CD14-positive monocyte (primary cell): ENCODE results near the gene ZSCAN10. TPM values are rescaled to one million over a fixed set of nuclear protein-coding genes. Genes with fewer than 3 reads are reported as not detected.

ENCODE experiments used
- DNase-seq, 3 donors: peaks; one replicate each; pipeline ENCODE4 v3.0.0-alpha.2; 2011 to 2022
- H2AFZ ChIP-seq: 2 replicates; pipeline ENCODE4 v1.6.0; 2012; ENCODE audit warnings: mild to moderate bottlenecking, low read depth, low read length, inconsistent platforms; ENCODE audit not compliant: insufficient read depth, poor library complexity, severe bottlenecking
- H3K27ac ChIP-seq, 2 donors: 1 replicate in 1 of 2; 2 replicates in 1 of 2; pipeline ENCODE4 v1.5.1; 2012 to 2013; ENCODE audit warnings: low read length in 2 of 2, control low read depth in 1 of 2, inconsistent platforms in 1 of 2, low read depth in 1 of 2, mild to moderate bottlenecking in 1 of 2
- H3K27me3 ChIP-seq, 2 donors: one replicate each; pipeline versions ENCODE4 v1.6.0 to v1.6.1; 2011 to 2013; ENCODE audit warnings: low read length in 2 of 2; ENCODE audit not compliant: control insufficient read depth in 2 of 2, insufficient read depth in 2 of 2
- H3K36me3 ChIP-seq, 2 donors: replicated peaks in 1 of 2; 1 replicate in 1 of 2; 2 replicates in 1 of 2; pipeline versions ENCODE4 v1.5.1 to v1.6.1; 2012 to 2013; ENCODE audit warnings: low read length in 2 of 2, control low read depth in 1 of 2, inconsistent platforms in 1 of 2, mild to moderate bottlenecking in 1 of 2; ENCODE audit not compliant: insufficient read depth in 2 of 2, control insufficient read depth in 1 of 2
- H3K4me1 ChIP-seq, 2 donors: 1 replicate in 1 of 2; 2 replicates in 1 of 2; pipeline versions ENCODE4 v1.5.1 to v1.6.1; 2012 to 2013; ENCODE audit warnings: low read length in 2 of 2, control low read depth in 1 of 2, inconsistent platforms in 1 of 2, mild to moderate bottlenecking in 1 of 2, moderate library complexity in 1 of 2; ENCODE audit not compliant: insufficient read depth in 2 of 2, control insufficient read depth in 1 of 2
- H3K4me2 ChIP-seq: replicated peaks from 2 replicates; pipeline ENCODE3; 2012; ENCODE audit warnings: low read length, moderate library complexity, mild to moderate bottlenecking; ENCODE audit not compliant: poor library complexity, severe bottlenecking; ENCODE audit errors: extremely low read depth
- H3K4me3 ChIP-seq, 3 experiments: fragments of 200-600 bp in 1 of 3; sonication (generic) in 1 of 3; replicated peaks in 1 of 3; 1 replicate in 2 of 3; 2 replicates in 1 of 3; pipeline ENCODE4 v1.5.1; 2011 to 2013; ENCODE audit warnings: low read length in 3 of 3, mild to moderate bottlenecking in 3 of 3, control low read depth in 2 of 3, low read depth in 2 of 3, inconsistent platforms in 1 of 3, moderate library complexity in 1 of 3
- H3K79me2 ChIP-seq: 2 replicates; pipeline ENCODE4 v1.6.0; 2012; ENCODE audit warnings: mild to moderate bottlenecking, control low read depth, inconsistent platforms, low read length, moderate library complexity; ENCODE audit not compliant: insufficient read depth
- H3K9ac ChIP-seq: 2 replicates; pipeline ENCODE4 v1.6.0; 2017; ENCODE audit warnings: low read length, mild to moderate bottlenecking; ENCODE audit not compliant: insufficient read depth, poor library complexity, severe bottlenecking
- H3K9me3 ChIP-seq, 2 donors: replicated peaks in 1 of 2; 1 replicate in 1 of 2; 2 replicates in 1 of 2; pipeline versions ENCODE4 v1.5.1 to v1.6.1; 2012 to 2013; ENCODE audit warnings: low read length in 2 of 2, control low read depth in 1 of 2; ENCODE audit not compliant: control insufficient read depth in 1 of 2, insufficient read depth in 1 of 2
- H4K20me1 ChIP-seq: 2 replicates; pipeline ENCODE4 v1.6.0; 2012; ENCODE audit warnings: mild to moderate bottlenecking, low read length, control low read depth, moderate library complexity; ENCODE audit not compliant: insufficient read depth
- H3K27ac Mint-ChIP-seq, 7 donors: one replicate each; pipeline ENCODE4 v1.8.0; 2020; ENCODE audit warnings: mild to moderate bottlenecking in 7 of 7, mixed read lengths in 7 of 7, moderate library complexity in 6 of 7, inconsistent platforms in 2 of 7
- H3K27me3 Mint-ChIP-seq, 3 donors: one replicate each; pipeline ENCODE4 v1.8.0; 2021 to 2022; ENCODE audit warnings: low read depth in 3 of 3, mild to moderate bottlenecking in 3 of 3, mixed read lengths in 3 of 3, moderate library complexity in 3 of 3, inconsistent platforms in 1 of 3
- H3K36me3 Mint-ChIP-seq, 2 donors: one replicate each; pipeline ENCODE4 v1.8.0; 2020; ENCODE audit warnings: mixed read lengths in 2 of 2, inconsistent platforms in 1 of 2, mild to moderate bottlenecking in 1 of 2
- H3K4me1 Mint-ChIP-seq: one replicate; pipeline ENCODE4 v1.8.0; 2020; ENCODE audit warnings: mild to moderate bottlenecking, mixed read lengths
- H3K4me3 Mint-ChIP-seq, 2 donors: one replicate each; pipeline ENCODE4 v1.8.0; 2020; ENCODE audit warnings: mild to moderate bottlenecking in 2 of 2, mixed read lengths in 2 of 2, moderate library complexity in 1 of 2
- H3K9me3 Mint-ChIP-seq, 7 donors: one replicate each; pipeline ENCODE4 v1.8.0; 2020 to 2022; ENCODE audit warnings: mixed read lengths in 7 of 7, mild to moderate bottlenecking in 6 of 7, moderate library complexity in 6 of 7, inconsistent platforms in 2 of 7
- CTCF ChIP-seq: fragments of 200-600 bp; IDR thresholded peaks from one replicate; pipeline ENCODE4 v1.8.0; 2022; ENCODE audit warnings: antibody characterized with exemption, mild to moderate bottlenecking
- WGBS: methylation state at CpG from one replicate; pipeline ENCODE4 v1.1.5; 2013; ENCODE audit warnings: missing lambda C conversion rate; ENCODE audit not compliant: insufficient coverage; 5-methylcytosine and 5-hydroxymethylcytosine counted together
- intact Hi-C, 2 donors: fragments of 100-400 bp; cut with micrococcal nuclease; formaldehyde crosslinking; loops; one replicate each; pipeline versions ENCODE4 v1.15.0 to v1.15.1; 2023
- polyA plus RNA-seq, 3 donors: library from polyadenylated mRNA; depleted of rRNA in 1 of 3; unstranded in 2 of 3; stranded (reverse) in 1 of 3; fragments of 300-500 nt in 2 of 3; fragments of >200 nt in 1 of 3; fragmentation: Illumina TruSeq in 2 of 3; gene quantifications; 1 replicate in 2 of 3; 2 replicates in 1 of 3; pipeline ENCODE4 v1.2.3, GENCODE V29; 2012 to 2021

The ZSCAN10 gene
- polyA plus RNA-seq, 3 donors = 0.29 TPM; not detected in 2

GRCh38 chr16:3051494-3051893, 47.6 kb downstream of the ZSCAN10 start:
- TF ChIP-seq CTCF = no peak
- Mint-ChIP-seq H3K9me3 (peaks cover 0 to 1% (median 0%) of the 10 kb centered on the region in 7 donors), H3K27ac (peak overlapping the region in 5 of 7 donors; percentile 14 to 64 (median 42)), H3K4me3 (peak overlapping the region; percentile 37 to 67), H3K4me1 (peaks cover 81% of the 10 kb centered on the region), H3K27me3 (peaks cover 9 to 23% (median 16%) of the 10 kb centered on the region in 3 donors), H3K36me3 (peaks cover 20 to 35% of the 10 kb centered on the region in 2 donors)
- Histone ChIP-seq H4K20me1 (no peaks in the 10 kb centered on the region), H3K4me2 (peak overlapping the region; percentile 11), H3K79me2 (no peaks in the 10 kb centered on the region), H3K9me3 (no peaks in the 10 kb centered on the region), H2AFZ (no peak overlapping the region), H3K4me1 (peaks cover 95 to 100% of the 10 kb centered on the region in 2 donors), H3K9ac (no peak overlapping the region), H3K27ac (no peak overlapping the region), H3K4me3 (no peak overlapping the region), H3K27me3 (peaks cover 0 to 10% of the 10 kb centered on the region in 2 donors), H3K36me3 (no peaks in the 10 kb centered on the region)
- DNase-seq = peak; percentile 46 to 73 (median 67)
- 60% methylated on average over 5 of the region's 9 CpGs for WGBS
- intact Hi-C loops = no loop called here

- no peak overlapping the region for H3K9ac ChIP-seq
- peaks cover 90 to 100% of the 10 kb centered on the region in 2 donors for H3K4me1 ChIP-seq
- peaks cover 20 to 32% of the 10 kb centered on the region in 2 donors for H3K36me3 Mint-ChIP-seq
- intact Hi-C loops = no loop called here
- H3K27ac Mint-ChIP-seq = peak overlapping the region in 2 of 7 donors; percentile 14 to 53
- H3K27me3 Mint-ChIP-seq = peaks cover 9 to 23% (median 16%) of the 10 kb centered on the region in 3 donors
- H3K4me1 Mint-ChIP-seq = peaks cover 78% of the 10 kb centered on the region
- H3K4me3 ChIP-seq = no peak overlapping the region
- no CpG with 5 or more reads among the region's 4 CpGs for WGBS
- H3K79me2 ChIP-seq = no peaks in the 10 kb centered on the region
- H3K9me3 ChIP-seq = no peaks in the 10 kb centered on the region
- H3K4me2 ChIP-seq = peak overlapping the region; percentile 11
- peaks cover 0 to 1% (median 0%) of the 10 kb centered on the region in 7 donors for H3K9me3 Mint-ChIP-seq
- TF ChIP-seq CTCF = no peak
- H3K36me3 ChIP-seq = no peaks in the 10 kb centered on the region
- H3K27ac ChIP-seq = no peak overlapping the region
- H3K27me3 ChIP-seq = peaks cover 0 to 10% of the 10 kb centered on the region in 2 donors
- H2AFZ ChIP-seq = no peak overlapping the region
- H4K20me1 ChIP-seq = no peaks in the 10 kb centered on the region
- peak overlapping the region in 1 of 2 donors; percentile 63 for H3K4me3 Mint-ChIP-seq
- no peak for DNase-seq
Observed at GRCh38 chr16:3051009-3051408, 48.1 kb downstream of the ZSCAN10 start.
